Gastroesophageal sphincter (tissue), 4 donors: ENCODE measurements around the gene PRSS12. TPM values are rescaled to one million over a fixed set of nuclear protein-coding genes. Genes with fewer than 3 reads are reported as not detected.
"Not testable (repeated sequence)": the region's sequence is repeated elsewhere in the genome, so short reads cannot be mapped to it uniquely, and the experiment has no call there.

ENCODE experiments used
- ATAC-seq: fragments of 150-250 bp; one replicate; pipeline ENCODE4 v1.9.1; 2016; ENCODE audit warnings: mild to moderate bottlenecking, moderate library complexity
- H3K27ac ChIP-seq, 4 donors: fragments of 200-600 bp; sonication (generic) in 3 of 4; 1 replicate in 3 of 4; 2 replicates in 1 of 4; pipeline ENCODE4 v1.5.1; 2016 to 2019
- H3K27me3 ChIP-seq: fragments of 200-600 bp; sonication (generic); one replicate; pipeline ENCODE4 v1.5.1; 2019
- H3K36me3 ChIP-seq, 2 donors: fragments of 200-600 bp; sonication (generic); one replicate each; pipeline ENCODE4 v1.5.1; 2019; ENCODE audit warnings: control low read depth in 1 of 2
- H3K4me1 ChIP-seq, 3 donors: fragments of 200-600 bp; sonication (generic); 1 replicate in 2 of 3; 2 replicates in 1 of 3; pipeline ENCODE4 v1.5.1; 2016 to 2019; ENCODE audit warnings: control low read depth in 2 of 3
- H3K4me3 ChIP-seq, 2 donors: fragments of 200-600 bp; sonication (generic); one replicate each; pipeline ENCODE4 v1.5.1; 2019; ENCODE audit warnings: mild to moderate bottlenecking in 1 of 2, moderate library complexity in 1 of 2
- H3K9me3 ChIP-seq, 3 donors: fragments of 200-600 bp; sonication (generic); one replicate each; pipeline ENCODE4 v1.5.1; 2017 to 2019; ENCODE audit warnings: control low read depth in 2 of 3
- EP300 ChIP-seq: sonication (generic); formaldehyde crosslinking; IDR thresholded peaks from one replicate; pipeline ENCODE4 v1.6.1; 2017; ENCODE audit warnings: antibody characterized with exemption, mild to moderate bottlenecking
- POLR2A ChIP-seq, 2 donors: fragments of 450-650 bp; IDR thresholded peaks; one replicate each; pipeline ENCODE4 v1.6.1; 2017; ENCODE audit warnings: antibody characterized with exemption in 2 of 2, mild to moderate bottlenecking in 2 of 2, moderate library complexity in 1 of 2
- POLR2AphosphoS5 ChIP-seq: sonication (generic); formaldehyde crosslinking; IDR thresholded peaks from one replicate; pipeline ENCODE4 v1.6.1; 2017; ENCODE audit warnings: antibody characterized with exemption
- WGBS, 2 donors: methylation state at CpG; one replicate each; pipeline ENCODE4 v1.1.5; 2018; ENCODE audit warnings: low coverage in 1 of 2; 5-methylcytosine and 5-hydroxymethylcytosine counted together
- total RNA-seq, 4 donors: library from RNA; depleted of rRNA; stranded (reverse); fragments of >200 nt; gene quantifications; one replicate each; pipeline ENCODE4 v1.1.0, GENCODE V29; 2016
- TF ChIP-seq, protein P1 (sequence below), 4 experiments: fragments of 200-600 bp in 2 of 4; fragments of 450-650 bp in 2 of 4; sonication (generic) in 1 of 4; IDR thresholded peaks; one replicate each; pipeline ENCODE4 v1.5.1; 2017 to 2019; ENCODE audit warnings: antibody characterized with exemption in 4 of 4, mild to moderate bottlenecking in 2 of 4, moderate library complexity in 2 of 4

Gene PRSS12
- total RNA-seq, 4 donors from 2014 or later: 0.13 to 1.7 (median 0.45) TPM

DNA sequence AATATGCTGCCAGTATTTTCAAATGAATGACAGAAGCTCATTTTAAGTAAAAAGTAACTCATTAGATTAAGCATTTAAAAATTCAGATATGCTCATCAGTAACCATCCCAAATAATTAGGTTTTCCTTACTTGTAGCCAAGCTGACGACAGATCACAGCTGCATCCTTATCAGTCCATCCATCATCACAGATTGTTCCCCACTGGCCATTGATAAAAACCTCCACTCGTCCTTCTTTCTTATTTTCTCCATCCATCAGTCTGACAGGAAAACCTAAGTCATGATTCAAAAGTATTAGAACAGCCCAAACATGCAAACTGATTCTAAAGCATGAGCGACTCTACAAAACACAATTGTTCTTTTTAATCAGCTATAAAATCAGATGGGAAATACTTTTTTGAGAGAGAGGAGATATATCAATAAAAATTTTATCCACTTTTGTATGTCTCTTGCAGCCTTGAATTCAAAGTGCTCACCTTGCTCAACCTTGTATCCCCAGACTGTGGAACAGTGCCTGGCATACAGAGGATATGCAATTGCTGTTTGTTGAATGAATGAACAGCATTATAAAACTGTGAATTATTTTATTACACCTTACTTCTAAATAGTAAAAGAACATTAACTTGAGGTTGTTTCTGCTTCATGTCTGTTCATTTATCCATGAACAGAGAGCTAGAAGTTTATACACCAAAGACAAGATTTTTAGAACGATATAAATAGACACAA lies 44.3 kb downstream of the PRSS12 start:
- H3K27ac ChIP-seq: no peak overlapping the region
- no peaks in the 10 kb centered on the region for H3K4me1 ChIP-seq
- H3K36me3 ChIP-seq: no peaks in the 10 kb centered on the region
- H3K9me3 ChIP-seq: no peaks in the 10 kb centered on the region
- H3K27me3 ChIP-seq: no peaks in the 10 kb centered on the region
- no peak overlapping the region for H3K4me3 ChIP-seq
- ATAC-seq: no peak
- WGBS, 2 donors: 54 to 59% methylated on average over 4 of the region's 4 CpGs
- TF ChIP-seq EP300 (no peak), POLR2A (IDR thresholded peaks at IDR 0.05) (no peak), POLR2AphosphoS5 (no peak)
- TF ChIP-seq, protein P1, sequence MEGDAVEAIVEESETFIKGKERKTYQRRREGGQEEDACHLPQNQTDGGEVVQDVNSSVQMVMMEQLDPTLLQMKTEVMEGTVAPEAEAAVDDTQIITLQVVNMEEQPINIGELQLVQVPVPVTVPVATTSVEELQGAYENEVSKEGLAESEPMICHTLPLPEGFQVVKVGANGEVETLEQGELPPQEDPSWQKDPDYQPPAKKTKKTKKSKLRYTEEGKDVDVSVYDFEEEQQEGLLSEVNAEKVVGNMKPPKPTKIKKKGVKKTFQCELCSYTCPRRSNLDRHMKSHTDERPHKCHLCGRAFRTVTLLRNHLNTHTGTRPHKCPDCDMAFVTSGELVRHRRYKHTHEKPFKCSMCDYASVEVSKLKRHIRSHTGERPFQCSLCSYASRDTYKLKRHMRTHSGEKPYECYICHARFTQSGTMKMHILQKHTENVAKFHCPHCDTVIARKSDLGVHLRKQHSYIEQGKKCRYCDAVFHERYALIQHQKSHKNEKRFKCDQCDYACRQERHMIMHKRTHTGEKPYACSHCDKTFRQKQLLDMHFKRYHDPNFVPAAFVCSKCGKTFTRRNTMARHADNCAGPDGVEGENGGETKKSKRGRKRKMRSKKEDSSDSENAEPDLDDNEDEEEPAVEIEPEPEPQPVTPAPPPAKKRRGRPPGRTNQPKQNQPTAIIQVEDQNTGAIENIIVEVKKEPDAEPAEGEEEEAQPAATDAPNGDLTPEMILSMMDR (IDR thresholded peaks at IDR 0.05): no peak

GRCh38 chr4:118307643-118308042 lies 45.2 kb downstream of the PRSS12 start:
- H3K9me3 ChIP-seq: no peaks in the 10 kb centered on the region
- 41 to 51% methylated on average over 2 of the region's 2 CpGs for WGBS, 2 donors
- H3K4me3 ChIP-seq: no peak overlapping the region
- H3K27ac ChIP-seq: no peak overlapping the region
- TF ChIP-seq, protein P1 (IDR thresholded peaks at IDR 0.05): no peak
- TF ChIP-seq POLR2AphosphoS5 (no peak), EP300 (no peak), POLR2A (IDR thresholded peaks at IDR 0.05) (no peak)
- H3K36me3 ChIP-seq: no peaks in the 10 kb centered on the region
- H3K27me3 ChIP-seq: no peaks in the 10 kb centered on the region
- H3K4me1 ChIP-seq: no peaks in the 10 kb centered on the region
- no peak for ATAC-seq

GRCh38 chr4:118299619-118300018 lies 53.2 kb downstream of the PRSS12 start:
- H3K27me3 ChIP-seq, ATAC-seq, H3K4me3 ChIP-seq, H3K9me3 ChIP-seq, H3K4me1 ChIP-seq, H3K36me3 ChIP-seq, H3K27ac ChIP-seq: not testable (repeated sequence)
- 96 to 97% methylated on average over 5 to 6 of the region's 6 CpGs for WGBS, 2 donors

- TF ChIP-seq, protein P1 (IDR thresholded peaks at IDR 0.05): no peak
- TF ChIP-seq POLR2A (IDR thresholded peaks at IDR 0.05) (no peak), EP300 (no peak)
- no peak overlapping the region for H3K27ac ChIP-seq
- no peaks in the 10 kb centered on the region for H3K4me1 ChIP-seq
- H3K9me3 ChIP-seq: no peaks in the 10 kb centered on the region
- no peaks in the 10 kb centered on the region for H3K27me3 ChIP-seq
- WGBS, 2 donors: 68% methylated on average over 1 of the region's 1 CpG; no CpG with 5 or more reads in 1 of the 2 donors
- H3K36me3 ChIP-seq: no peaks in the 10 kb centered on the region
- no peak for ATAC-seq
- no peak overlapping the region for H3K4me3 ChIP-seq
Observed at GRCh38 chr4:118296729-118297128, 56.1 kb downstream of the PRSS12 start.

DNA sequence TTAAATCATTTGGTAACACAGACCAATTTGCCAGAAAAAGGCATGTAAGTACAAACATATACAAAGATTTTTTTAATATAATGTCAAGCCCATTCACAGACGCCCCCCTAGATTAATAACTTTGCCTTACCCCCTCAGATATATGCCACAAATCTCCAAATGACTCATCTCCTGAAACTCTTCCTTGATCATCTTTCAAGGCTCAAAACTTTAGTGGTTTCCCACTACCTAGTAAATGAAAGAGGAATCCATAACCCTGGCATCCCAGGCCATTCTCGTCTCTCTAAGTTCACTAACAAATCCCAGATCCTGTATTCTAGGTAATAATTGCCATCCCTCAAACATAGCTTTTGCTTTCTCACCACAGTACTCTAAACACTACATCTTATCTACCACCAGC lies 61.9 kb downstream of the PRSS12 start:
- no peak for ATAC-seq
- Histone ChIP-seq H3K4me3 (no peak overlapping the region), H3K27me3 (no peaks in the 10 kb centered on the region), H3K9me3 (no peaks in the 10 kb centered on the region), H3K4me1 (peaks cover 0 to 8% (median 0%) of the 10 kb centered on the region in 3 donors), H3K27ac (no peak overlapping the region), H3K36me3 (no peaks in the 10 kb centered on the region)
- TF ChIP-seq POLR2A (IDR thresholded peaks at IDR 0.05) (no peak), EP300 (no peak), POLR2AphosphoS5 (no peak)
- TF ChIP-seq, protein P1 (IDR thresholded peaks at IDR 0.05): no peak
- 68 to 76% methylated on average over 2 of the region's 2 CpGs for WGBS, 2 donors
